GM18907 (cell line): Measurements from ENCODE around the gene BRIP1.
A peak's percentile ranks its signal among the peaks of the same experiment; 100 is the strongest.
"Not testable (repeated sequence)": the region's sequence is repeated elsewhere in the genome, so short reads cannot be mapped to it uniquely, and the experiment has no call there.

Experiments used
- ATAC-seq: cut with Tn5 transposase; IDR thresholded peaks from one replicate; pipeline ENCODE4 v1.9.1; 2021; ENCODE audit warnings: mild to moderate bottlenecking, moderate library complexity; ENCODE audit not compliant: unreplicated experiment

The BRIP1 gene

DNA sequence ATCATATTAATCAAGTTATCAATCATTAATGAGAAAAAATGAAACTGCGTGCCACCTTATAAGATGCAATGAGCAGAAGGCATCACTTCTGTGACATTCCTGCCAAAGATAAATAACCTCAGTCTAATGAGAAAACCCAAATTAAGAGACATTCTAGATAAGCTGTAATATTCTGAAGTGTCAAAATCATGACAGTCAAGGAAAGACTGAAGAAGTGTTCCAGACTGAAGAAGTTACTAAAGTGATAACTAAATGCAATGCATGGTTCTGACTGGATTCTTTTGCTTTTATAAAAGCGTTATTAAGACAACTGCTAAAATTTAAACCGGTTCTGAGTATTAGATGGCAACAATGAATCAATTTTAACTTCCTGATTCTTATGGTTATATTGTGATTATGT lies 30.9 kb downstream of the BRIP1 start:
- ATAC-seq, result no peak

DNA sequence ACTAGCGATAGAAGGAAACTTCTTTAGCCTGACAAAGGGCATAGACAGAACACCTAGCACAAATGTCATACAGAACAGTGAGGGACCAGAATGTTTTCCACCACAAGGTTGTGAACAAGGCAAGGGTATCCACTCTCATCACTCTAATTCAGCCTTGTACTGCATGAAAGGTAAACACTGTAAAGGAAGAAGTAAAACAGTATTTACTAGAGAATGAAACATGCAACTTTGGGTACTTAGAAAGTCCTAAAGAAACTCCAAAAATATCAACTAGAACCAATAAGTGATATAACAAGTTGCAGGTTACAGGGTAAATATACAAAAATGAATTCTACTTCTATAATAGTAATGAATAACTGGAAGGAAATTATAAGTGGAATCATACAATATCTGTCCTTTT lies 32.2 kb downstream of the BRIP1 start:
- ATAC-seq, result no peak

DNA sequence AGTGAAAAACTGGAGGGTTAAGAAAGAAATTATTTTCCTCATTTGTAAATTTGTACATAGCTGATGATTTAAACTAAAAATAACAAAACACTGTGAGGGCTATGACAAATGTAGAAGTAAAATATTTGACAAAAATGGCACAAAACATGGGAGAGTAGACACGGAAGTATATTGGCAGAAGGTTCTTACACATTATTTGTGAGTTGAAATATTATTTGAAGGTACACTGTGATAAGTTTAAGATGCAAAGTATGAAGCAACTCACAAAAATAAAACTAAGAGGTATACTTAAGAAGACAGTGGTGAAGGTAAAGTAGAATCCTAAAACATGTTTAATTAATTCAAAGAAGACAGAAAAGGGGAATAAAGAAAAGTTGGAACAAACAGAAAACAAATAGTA lies 34.6 kb downstream of the BRIP1 start:
- no peak for ATAC-seq

DNA sequence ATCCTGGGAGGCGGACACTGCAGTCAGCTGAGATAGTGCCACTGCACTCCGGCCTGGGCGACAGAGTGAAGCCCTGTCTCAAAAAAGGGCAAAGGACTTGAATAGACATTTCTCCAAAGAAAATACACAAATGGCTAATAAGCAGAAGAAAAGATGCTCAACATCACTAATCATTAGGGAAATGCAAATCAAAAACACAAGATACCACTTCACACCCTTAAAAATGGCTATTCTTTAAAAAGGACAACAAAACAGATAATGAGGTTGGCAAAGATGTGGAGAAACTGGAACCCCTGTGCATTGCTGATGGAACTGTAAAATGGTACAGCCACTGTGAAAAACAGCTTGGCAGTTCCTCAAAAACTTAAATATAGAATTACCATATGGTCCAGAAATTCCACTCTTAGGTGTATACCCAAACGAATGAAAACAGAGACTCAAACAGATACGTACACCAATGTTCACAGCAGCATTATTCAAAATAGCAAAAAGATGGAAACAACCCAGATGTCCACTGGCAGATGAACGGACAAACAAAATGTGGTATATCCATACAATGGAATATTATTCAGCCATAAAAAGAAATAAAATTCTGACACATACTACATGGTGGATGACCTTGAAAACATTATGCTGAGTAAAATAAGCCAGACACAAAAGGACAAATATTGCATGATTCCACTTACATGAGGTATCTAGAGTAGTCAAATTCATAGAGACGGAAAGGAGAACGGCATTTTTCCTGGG lies 35.5 kb downstream of the BRIP1 start:
- ATAC-seq, result no peak

DNA sequence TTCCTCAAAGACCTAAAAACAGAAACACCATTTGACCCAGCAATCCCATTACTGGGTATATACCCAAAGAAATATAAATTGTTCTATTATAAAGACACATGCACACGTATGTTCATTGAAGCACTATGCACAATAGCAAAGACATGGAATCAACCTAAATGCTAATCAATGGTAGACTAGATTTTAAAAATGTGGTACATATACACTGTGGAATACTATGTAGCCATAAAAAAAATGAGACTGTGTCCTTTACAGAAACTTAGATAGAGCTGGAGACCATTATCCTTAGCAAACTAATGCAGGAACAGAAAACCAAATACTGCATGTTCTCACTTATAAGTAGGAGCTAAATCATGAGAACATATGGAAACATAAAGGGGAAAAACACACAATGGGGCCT lies 36.5 kb downstream of the BRIP1 start:
- not testable (repeated sequence) for ATAC-seq

DNA sequence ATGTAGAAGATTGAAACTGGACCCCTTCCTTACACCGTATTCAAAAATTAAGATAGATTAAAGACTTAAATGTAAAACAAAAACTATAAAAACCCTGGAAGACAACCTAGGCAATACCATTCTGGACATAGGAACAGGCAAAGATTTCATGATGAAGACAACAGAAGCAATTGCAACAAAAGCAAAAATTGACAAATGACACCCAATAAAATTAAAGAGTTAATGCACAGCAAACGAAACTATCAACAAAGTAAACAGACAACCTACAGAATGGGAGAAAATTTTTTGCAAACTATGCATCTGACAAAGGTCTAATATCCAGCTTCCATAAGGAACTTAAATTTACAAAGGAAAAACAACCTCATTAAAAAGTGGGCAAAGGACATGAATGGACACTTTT lies 37.1 kb downstream of the BRIP1 start:
- not testable (repeated sequence) for ATAC-seq

DNA sequence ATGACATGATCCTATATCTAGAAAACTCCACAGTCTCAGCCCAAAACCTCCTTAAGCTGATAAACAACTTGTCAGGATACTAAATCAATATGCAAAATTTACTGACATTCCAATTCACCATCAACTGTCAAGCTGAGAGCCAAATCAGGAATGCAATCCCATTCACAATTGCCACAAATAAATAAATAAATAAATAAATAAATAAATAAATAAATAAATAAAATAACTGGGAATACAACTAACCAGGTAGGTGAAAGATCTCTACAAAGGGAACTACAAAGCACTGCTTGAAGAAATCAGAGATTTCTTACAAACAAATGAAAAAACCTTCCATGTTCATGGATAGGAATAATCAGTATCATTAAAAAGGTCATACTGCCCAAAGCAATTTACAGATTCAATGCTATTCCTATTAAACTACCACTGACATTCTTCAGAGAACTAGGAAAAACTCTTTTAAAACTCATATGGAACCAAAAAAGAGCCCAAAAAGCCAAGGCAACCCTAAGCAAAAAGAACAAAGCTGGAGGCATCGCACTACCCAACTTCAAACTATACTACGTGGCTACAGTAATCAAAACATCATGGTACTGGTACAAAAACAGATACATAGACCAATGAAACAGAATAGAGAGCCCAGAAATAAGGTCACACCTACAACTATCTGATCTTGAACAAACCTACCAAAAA lies 37.7 kb downstream of the BRIP1 start:
- ATAC-seq, result no peak

DNA sequence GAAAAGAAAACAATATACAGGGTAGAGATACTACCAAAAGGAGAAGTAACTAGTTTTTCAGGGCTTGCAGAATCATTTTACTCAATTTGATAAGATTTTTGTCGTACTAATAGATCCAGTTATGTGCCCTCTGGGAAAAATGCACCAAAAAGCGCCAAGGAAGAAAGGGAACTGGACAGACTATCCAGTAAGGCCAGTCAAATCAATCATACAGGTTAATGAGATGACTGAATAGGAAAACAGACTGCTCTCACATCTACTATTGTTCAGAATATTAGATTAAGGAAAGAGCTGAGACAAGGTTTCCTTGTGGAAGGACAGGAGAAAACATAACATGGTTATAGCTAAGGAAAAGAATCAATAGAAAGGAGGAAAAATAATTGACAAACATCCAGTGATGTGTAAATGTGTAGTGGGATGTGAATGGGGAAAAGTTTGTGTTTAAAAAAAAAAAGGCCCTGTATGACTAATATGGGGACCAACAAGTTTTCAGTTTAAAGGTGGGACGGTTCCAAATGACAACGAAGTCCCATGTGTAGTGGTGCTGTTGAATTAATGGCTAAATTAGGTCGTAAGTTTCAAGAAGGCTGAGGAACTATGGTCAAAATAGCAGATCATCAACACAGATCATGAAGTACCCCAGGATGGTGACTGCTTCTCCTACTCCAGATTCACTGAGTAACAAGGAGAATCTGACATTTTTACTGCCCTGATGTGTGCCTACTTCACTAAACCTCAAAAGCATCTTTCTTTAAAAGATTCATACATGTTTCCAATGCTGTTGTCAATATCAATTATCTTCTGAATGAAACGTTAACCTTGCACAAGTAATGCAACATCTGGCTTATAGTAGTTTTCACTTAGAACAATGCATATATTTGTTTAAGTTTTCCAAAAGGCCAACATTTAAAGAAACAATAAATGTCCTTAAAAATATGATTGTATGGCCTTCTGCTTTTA lies 40.7 kb downstream of the BRIP1 start:
- ATAC-seq, result peak; percentile 36

DNA sequence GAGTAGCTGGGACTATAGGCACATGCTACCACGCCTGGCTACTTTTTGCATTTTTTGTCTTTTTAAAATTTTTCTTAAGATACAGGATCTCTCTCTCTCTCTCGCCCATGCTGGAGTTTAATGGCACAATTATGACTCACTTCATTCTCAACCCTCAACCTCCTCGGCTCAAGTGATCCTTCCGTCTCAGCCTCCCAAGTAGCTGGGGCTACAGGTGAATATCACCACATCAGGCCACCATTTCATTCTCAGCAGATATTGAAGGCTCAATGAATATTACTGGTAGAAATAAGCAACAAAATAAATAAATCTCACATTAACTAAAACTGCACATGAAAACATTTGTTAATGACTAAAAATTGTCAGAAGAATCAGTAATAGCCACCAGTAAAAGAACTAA lies 41.7 kb downstream of the BRIP1 start:
- ATAC-seq, result no peak

DNA sequence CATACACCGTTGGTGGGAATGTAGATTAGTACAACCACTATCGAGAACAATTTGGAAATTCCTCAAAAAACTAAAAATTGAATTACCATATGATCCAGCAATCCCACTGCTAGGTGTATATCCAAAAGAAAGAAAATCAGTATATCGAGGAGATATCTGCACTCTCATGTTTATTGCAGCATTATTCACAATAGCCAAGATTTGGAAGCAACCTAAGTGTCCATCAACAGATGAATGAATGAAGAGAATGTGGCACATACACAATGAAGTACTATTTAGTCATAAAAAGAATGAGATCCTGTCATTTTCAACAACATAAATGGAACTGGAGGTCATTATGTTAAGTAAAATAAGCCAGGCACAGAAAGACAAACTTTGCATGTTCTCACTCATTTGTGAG lies 44.1 kb downstream of the BRIP1 start:
- ATAC-seq, result not testable (repeated sequence)

DNA sequence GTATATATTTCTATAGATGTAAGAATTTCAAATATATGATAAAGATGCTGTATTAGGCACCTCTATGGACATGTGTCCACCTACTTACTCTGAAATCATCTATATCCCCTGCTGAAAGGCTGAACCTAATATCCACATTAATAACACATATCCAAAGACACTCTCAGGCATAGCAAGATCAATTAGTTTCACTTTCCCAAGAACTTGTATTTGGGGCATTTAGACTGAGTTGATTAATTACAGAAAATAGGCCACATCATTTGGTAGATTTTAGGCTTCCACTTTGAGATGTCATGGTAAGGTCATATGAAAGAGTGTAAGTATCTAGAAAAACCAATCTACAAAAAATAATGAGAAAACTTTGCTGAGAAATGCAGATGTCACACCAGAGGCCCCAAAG lies 45.1 kb downstream of the BRIP1 start:
- ATAC-seq, result no peak

DNA sequence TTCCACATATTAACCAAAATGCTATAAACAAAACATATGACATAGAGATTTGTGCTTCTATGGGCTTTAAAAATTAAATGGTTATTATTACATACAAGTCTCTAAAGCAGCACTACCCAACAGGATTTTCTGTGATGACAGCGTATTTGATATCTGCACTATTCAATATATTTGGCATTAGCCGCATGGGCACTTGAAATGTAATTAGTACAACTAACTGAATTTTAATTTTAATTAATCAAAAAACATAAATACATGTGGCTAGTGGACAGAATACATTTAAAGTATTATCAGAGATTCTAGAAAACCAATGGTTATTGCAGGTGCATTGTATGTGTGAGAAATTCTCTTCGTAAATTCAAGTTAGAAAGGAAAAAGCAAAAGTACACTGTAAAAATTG lies 45.9 kb downstream of the BRIP1 start:
- no peak for ATAC-seq

DNA sequence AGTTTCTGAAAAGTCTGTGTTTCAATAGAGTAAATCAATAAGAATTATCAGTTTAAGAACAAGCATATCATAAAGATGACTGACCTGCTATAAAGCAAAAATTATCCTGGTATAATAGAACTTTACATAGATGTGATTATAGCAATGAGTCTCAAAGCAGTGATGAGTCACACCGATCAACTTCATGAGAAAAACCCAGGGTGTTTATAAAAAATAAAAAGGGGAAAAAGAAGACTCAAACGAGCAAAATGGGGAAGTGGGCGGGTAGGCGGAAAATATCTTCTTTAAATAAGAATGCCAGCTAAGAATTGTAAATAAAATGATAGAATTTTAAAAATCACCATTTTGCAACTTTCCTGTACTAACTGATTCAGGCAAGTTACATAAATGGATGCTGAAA lies 46.8 kb downstream of the BRIP1 start:
- no peak for ATAC-seq

DNA sequence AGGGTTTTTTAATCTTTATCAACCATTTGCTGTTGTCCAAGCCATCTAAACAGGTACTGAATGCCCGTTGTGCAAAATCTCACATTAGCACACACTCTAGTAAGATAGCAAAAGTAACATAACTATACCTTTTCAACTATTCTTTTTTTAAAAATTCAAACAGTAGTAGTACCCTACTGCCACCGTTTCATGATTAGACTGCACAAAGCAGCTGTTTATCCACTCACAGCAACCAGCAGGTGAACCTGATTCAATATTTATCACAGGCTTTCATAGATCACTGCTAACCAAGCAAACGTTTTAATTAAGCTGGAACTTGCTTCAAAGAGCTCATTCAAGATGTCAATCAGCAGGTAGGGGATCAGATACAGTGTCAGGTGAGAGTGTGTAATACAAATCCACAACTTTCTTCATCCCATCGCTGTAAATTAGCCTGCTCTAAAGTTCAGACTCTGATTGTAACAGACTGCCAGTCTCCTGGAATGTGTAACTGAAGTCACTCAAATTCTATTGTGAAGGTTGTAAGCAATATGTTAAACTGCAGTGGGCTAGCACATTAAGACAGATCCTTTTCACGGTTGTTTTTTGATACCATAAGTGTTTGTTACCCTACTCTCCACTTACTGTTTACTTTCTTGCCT lies 47.3 kb downstream of the BRIP1 start:
- ATAC-seq, result no peak

DNA sequence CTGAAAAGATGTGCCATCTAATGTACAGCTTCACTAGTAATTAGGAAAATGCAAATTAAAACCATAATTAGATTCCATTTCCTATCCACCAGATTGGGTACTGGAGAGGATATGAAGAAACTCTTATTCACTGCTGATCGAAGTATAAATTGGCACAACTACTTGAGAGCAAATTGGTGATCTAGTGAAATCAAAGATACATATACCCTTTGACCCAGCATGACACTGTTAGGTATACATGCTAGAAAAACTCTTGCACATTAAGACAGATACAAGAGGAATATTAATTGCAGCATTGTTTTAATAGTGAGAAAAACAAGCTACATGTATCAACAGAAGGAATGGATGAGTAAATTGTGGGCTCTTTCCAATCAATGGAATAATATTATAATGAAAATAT lies 48.8 kb downstream of the BRIP1 start:
- no peak for ATAC-seq

DNA sequence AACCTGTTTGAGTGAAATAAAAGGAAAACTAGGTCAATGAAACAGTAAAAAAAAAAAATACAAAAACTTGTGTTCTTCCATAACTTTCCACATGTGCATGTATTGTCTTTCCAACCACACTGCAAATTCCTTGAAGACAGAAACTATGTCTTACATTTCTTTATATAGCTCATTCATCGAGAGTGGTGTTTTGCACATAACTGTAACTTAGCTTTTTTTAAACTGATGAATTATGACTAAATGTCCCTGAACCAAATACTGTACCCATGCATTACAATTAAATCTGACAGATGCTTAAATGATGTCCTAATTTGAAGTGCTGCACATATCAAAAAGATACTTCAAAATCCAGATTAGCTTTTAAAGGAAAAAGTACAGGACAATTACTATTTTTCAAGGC lies 50.1 kb downstream of the BRIP1 start:
- no peak for ATAC-seq

DNA sequence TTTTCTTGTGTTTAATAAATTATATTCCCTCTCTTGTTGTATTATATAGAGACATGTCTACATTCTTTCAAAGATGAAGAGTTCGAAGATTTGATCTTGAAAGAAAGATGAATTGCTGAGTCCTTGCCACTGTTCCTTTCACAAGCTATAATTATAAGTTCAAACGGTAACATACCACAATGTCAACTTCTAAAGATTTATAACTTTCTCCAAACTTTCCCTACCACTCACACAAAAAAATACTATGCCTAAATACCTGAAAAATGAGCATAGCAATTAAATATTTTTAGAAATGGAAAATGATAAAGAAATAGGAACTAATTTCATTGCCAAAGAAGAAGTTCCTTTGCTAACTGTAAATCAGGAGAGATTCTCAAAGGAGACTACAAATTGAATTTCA lies 50.6 kb downstream of the BRIP1 start:
- no peak for ATAC-seq

DNA sequence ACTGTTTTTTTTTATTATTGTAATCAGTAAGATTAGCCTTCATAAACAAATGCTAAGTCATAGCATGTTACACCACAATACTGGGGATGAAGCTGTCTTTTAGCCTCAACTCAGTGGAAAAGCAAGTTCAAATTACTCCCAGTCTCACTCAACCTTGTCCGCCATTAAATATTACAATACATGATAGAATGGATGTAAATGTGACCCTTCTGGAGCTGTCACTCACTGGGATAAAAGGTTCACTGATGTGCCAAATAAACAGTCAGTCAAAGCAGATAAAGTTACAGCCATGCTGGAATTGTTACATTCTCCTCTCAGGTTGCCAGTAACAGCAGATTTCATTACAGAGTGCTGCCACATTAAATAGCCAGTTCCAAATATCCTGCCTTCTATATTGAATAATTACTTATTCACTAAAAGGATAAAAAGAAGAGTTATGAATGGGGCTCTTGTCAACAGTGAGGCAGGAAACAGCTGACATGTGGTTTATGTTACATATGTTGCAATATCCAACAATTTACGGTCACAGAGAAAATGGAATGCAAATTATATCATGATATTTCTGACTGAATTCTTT lies 53.4 kb downstream of the BRIP1 start:
- no peak for ATAC-seq

DNA sequence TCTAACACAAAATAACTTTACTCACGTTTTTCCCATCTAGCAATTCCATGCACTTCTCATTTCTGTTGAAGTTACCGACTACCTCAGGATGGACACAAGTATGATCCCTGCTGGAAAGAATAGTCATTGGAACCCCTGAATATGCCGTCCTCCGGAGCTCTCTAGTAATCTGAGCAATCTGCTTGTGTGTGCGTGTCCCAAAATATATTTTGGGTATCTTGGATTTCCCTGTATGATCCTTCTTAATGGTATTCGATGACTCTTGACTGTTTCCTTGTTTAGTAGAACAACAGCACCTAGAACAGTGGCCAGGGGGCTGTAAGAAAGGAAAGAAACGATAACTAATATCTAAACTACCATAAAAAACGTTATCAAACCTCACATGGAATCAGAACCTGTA lies 54.9 kb downstream of the BRIP1 start:
- no peak for ATAC-seq

DNA sequence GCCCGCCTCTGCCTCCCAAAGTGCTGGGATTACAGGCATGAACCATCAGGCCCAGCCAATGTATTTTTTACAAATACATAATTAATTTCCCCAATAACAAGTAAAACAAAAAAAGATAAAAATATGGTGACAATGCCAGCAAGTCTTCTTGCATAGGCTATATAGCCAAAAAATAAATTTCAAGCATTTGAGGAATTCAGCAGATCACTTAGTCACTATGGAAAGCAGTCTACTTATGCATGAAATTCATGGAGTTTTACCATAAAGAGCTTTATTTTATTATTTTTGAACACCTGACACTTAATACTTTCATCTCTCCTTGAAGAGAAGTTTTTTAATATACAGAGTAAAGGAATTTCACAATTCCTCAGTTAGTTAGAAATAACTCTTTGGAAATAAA lies 56.4 kb downstream of the BRIP1 start:
- ATAC-seq, result no peak
